GM21367 (cell line): ENCODE data around the gene ICAM4.

ENCODE experiments used
- ATAC-seq: cut with Tn5 transposase; IDR thresholded peaks from one replicate; pipeline ENCODE4 v1.9.1; 2021; ENCODE audit not compliant: unreplicated experiment

The ICAM4 gene

DNA sequence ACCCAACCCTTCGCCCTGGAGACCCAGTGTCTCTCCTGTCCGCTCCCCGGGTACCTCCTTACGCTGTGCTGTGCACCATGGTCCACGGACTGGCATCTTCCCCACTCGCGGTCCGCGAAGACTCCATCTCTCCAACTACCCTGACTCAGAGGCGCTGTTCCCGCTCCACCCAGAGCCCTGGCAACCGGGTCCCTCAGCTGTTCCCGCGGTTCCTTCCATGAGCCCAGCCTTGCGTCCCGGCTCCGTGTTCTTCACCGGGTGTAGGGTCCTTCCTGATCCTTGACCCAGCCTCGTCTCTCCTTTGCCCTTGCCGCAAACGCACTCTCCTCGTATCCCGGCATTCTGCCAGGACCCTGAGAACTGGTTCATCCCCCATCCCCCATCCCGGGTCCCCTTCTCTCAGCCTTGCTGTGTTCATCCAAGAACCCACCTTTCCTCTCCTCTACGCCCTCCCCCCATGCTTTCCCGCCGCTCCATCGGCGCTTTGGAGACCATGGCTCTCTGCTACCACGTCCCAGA lies 3.7 kb downstream of the ICAM4 start:
- no peak for ATAC-seq

DNA sequence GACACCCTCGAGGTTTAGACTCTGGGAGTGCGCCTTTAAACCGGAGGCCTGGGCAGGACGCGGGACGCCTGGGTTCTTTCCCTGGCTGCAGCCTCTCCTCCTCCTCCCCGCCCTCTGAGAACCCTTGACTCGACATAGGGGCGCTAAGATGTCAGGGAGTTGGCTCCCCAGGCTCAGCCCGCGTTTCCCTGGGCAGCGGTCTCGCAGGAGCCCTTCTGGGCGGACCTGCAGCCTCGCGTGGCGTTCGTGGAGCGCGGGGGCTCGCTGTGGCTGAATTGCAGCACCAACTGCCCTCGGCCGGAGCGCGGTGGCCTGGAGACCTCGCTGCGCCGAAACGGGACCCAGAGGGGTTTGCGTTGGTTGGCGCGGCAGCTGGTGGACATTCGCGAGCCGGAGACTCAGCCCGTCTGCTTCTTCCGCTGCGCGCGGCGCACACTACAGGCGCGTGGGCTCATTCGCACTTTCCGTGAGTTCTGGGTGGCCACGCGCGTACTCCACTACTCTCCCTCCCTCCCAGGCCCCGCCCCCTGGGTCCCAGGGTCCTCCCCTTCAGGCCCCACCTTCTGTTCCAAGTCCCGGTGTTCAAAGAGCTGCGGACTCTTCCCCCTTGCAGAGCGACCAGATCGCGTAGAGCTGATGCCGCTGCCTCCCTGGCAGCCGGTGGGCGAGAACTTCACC lies 4.3 kb downstream of the ICAM4 start:
- no peak for ATAC-seq

DNA sequence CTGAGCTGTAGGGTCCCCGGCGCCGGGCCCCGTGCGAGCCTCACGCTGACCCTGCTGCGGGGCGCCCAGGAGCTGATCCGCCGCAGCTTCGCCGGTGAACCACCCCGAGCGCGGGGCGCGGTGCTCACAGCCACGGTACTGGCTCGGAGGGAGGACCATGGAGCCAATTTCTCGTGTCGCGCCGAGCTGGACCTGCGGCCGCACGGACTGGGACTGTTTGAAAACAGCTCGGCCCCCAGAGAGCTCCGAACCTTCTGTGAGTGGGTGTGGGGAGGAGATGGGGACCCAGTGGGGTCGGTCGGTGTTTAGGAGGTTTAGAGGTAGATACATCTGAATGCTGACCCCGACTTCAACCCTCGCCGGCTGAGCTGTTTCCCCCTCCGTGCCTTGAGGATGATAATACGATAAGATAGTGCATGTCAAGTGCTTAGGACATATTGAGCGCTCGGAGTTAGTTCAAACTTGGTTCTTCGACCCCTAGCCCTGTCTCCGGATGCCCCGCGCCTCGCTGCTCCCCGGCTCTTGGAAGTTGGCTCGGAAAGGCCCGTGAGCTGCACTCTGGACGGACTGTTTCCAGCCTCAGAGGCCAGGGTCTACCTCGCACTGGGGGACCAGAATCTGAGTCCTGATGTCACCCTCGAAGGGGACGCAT lies 4.9 kb downstream of the ICAM4 start:
- ATAC-seq: no peak

DNA sequence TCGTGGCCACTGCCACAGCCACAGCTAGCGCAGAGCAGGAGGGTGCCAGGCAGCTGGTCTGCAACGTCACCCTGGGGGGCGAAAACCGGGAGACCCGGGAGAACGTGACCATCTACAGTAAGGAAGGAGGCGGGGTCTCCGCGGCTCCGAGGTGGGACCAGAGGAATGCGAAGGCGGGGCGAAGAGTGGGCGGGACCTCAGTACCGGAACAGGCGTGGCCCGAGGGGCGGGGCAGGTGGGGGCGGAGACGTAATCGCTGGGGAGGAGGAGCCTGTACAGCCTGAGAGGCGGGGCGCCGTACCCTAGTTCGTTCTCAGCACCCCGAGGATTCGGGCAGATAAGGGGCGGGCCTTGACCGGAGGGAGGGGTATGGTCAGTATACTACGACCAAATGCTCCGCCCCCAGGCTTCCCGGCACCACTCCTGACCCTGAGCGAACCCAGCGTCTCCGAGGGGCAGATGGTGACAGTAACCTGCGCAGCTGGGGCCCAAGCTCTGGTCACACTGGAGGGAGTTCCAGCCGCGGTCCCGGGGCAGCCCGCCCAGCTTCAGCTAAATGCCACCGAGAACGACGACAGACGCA lies 5.5 kb downstream of the ICAM4 start:
- ATAC-seq: no peak

DNA sequence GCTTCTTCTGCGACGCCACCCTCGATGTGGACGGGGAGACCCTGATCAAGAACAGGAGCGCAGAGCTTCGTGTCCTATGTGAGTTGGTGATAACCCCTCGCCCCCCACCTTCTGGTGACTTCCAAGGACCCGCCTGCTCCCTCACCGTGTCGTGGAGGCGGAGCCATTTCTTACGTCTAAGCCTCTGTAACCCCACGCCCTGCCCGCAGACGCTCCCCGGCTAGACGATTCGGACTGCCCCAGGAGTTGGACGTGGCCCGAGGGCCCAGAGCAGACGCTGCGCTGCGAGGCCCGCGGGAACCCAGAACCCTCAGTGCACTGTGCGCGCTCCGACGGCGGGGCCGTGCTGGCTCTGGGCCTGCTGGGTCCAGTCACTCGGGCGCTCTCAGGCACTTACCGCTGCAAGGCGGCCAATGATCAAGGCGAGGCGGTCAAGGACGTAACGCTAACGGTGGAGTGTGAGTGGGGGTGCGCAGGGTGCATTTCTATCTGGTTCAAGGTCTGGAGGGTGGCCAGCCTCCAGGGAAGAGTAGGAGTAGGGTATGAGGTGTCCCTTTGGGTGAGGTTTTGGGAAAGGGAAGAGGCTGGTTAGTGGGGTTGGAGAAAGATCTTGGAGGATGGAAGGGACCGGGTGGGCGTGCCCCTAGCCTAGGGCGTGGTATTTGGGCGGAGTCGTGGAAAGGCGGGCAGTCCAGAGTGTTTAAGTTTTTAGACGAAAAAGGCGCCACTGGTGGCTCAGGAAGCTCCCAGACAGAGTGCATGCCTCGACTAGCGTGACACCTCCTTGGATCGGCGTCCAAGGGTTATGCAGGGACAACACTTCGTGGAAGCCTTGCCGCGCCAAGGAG lies 6.3 kb downstream of the ICAM4 start:
- ATAC-seq: no peak

DNA sequence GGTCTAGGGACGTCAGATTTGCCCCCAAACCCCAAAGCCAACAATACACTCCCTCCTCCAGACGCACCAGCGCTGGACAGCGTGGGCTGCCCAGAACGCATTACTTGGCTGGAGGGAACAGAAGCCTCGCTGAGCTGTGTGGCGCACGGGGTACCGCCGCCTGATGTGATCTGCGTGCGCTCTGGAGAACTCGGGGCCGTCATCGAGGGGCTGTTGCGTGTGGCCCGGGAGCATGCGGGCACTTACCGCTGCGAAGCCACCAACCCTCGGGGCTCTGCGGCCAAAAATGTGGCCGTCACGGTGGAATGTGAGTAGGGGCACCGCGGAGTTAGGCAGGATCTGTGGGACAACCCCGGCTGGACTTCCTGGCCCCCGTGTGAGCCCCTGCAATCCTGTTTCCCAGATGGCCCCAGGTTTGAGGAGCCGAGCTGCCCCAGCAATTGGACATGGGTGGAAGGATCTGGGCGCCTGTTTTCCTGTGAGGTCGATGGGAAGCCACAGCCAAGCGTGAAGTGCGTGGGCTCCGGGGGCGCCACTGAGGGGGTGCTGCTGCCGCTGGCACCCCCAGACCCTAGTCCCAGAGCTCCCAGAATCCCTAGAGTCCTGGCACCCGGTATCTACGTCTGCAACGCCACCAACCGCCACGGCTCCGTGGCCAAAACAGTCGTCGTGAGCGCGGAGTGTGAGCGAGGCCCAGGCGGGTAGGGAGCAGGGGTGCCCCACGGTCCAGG lies 7.0 kb downstream of the ICAM4 start:
- no peak for ATAC-seq

DNA sequence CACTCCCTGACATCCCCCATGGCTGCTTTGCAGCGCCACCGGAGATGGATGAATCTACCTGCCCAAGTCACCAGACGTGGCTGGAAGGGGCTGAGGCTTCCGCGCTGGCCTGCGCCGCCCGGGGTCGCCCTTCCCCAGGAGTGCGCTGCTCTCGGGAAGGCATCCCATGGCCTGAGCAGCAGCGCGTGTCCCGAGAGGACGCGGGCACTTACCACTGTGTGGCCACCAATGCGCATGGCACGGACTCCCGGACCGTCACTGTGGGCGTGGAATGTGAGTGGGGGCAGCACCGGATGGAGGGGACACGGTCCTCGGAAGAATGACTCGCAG lies 7.6 kb downstream of the ICAM4 start:
- no peak for ATAC-seq

DNA sequence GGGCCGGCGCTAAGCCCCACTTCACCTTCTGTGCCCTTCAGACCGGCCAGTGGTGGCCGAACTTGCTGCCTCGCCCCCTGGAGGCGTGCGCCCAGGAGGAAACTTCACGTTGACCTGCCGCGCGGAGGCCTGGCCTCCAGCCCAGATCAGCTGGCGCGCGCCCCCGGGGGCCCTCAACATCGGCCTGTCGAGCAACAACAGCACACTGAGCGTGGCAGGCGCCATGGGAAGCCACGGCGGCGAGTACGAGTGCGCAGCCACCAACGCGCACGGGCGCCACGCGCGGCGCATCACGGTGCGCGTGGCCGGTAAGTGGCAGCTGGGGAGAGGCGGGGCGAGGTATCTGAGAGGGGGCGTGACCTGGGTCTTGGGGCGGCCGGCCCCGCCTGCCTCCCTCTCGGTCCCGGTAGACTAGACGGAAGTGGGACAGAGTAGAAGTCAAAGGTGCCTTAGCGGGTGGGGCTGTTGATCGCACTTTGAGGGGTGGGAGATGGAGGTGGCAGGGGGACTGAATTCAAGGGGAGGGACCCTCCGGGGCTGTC lies 8.6 kb downstream of the ICAM4 start:
- ATAC-seq: no peak

DNA sequence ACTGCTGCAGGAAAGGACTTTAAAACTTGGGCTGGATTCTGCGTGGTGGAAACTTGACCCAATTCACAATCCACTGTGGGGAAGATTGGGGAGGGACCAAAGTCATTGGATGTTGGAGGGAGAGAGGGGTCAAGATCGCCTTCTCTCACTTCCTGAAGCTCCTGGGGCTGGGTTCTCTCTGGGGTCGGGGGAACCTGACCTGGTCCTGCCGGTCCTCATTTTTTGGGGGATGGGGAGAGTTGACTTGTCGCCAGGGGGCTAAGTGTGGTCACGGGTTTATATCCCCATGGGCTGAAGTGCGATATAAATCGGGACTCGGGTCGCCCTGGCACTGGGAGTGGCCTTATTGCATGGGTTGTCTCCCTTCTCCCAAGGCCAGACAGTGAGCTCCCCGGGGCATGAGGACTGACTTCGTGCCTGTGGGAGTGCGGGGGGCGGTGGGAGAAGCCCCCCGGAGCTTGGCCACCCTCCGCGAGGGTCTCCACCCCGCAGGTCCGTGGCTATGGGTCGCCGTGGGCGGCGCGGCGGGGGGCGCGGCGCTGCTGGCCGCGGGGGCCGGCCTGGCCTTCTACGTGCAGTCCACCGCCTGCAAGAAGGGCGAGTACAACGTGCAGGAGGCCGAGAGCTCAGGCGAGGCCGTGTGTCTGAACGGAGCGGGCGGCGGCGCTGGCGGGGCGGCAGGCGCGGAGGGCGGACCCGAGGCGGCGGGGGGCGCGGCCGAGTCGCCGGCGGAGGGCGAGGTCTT lies 9.3 kb downstream of the ICAM4 start:
- no peak for ATAC-seq

DNA sequence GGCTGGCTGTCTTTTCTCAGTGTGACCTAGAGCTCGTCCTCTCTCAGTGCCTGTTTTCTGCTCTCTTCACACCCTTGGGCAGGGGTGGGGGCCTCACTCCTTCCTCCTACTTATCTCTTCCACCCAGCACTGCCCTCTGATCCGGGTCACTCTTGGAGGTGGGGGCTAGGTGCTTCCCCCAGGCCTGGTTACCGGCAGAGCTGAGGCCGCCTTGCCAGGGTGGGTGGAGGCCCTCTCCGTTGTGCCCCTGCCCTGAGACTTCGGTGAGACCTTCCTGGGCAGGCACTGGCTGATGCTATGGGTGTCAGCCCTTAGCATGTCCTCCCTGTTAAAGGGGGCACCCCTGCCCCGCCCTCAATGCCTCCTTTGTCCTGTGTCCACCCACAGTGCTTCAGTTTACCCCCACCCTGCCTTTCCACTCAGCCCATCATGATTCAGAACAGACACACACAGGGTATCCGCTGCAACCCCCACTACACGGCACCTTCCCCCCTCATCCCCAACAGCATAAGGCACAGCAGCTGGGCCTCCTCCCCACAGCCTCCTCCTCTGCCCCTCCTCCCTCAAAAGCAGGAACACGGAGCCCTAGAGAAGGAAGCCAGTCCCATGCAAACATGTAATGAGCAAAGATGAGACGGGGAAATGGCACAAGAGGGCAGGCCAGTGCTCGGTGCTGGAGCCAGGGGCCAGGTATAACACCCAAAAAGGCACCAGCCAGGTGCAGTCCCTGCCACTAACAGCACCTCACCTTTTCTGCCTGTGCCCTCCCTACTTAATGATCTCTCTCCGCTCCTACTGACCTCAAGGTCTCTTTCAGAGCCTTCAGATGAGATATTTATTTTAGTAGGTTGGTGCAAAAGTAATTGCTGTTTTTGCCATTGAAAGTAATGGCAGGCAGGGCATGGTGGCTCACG lies 13.0 kb downstream of the ICAM4 start:
- no peak for ATAC-seq

DNA sequence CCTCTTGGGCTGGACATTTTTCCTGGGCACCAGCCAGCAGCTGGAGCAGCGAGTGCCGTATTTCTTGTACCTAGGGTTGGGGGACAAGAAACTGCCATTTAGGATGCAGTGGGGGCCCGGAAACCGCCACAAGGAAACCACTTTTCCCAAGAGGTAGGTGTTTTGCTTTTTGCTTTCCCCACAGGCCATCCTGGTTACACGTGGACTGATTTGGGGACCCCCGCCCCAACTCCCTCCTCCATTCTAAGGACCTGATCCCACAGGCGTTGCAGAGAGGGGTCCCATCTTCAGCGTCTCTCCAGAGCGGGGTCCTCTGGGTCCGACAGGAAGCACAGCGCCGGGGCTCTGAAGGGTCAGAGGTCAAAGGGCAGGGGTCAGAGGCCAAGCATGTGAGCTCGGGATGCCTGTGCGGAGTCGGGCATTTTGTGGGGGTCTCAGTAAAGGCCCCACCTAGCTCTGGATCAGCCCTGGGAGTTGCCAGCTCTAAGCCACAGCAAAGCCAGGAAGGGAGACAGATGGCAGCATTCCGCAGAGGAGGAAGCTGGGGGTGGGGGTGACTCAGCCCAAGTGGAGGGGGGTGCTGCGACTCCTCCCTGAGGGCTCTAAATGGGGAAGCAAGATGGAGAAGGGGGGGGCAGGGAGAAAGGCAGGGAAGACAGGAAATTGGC lies 18.5 kb downstream of the ICAM4 start:
- no peak for ATAC-seq

DNA sequence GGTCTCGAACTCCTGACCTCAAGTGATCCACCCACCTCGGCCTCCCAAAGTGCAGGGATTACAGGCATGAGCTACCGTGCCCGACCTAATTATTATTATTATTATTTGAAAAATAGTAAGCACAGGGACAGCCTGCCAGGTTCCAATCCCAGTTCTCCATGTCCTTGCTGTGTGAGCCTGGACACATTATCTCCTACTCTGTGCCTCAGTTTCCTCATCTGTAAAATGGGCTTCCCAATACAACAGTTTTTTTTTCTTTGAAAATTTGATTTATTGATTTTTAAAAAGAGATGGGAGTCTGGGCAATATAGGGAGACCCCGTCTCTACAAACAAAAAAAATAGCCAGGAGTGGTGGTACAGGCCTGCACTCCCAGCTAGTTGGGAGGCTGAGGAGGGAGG lies 19.6 kb downstream of the ICAM4 start:
- no peak for ATAC-seq

DNA sequence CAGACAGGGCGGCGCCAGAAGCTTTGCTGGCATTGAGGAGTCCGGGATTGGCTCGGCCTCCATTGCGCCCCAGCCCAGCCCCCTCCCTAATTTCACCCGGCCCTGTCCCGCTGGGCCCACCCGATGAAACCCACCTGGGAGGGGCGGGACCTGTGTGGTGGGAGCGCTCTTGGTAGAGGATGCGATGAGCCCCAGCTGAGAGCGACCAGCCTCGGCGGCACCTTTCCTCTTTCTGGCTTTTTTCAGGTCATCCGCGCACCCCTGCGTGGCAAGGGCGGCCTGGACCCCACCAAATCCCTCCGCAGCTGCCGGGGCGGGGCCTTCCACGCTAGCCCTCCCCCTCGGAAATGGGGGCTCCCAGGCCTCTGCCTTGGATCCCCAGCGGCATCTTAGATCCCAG lies 22.7 kb downstream of the ICAM4 start, which contains the start of gene ZGLP1:
ZGLP1 (minus strand) TSS at position 393 of the 400 bp plus-strand sequence.
- ATAC-seq: no peak

DNA sequence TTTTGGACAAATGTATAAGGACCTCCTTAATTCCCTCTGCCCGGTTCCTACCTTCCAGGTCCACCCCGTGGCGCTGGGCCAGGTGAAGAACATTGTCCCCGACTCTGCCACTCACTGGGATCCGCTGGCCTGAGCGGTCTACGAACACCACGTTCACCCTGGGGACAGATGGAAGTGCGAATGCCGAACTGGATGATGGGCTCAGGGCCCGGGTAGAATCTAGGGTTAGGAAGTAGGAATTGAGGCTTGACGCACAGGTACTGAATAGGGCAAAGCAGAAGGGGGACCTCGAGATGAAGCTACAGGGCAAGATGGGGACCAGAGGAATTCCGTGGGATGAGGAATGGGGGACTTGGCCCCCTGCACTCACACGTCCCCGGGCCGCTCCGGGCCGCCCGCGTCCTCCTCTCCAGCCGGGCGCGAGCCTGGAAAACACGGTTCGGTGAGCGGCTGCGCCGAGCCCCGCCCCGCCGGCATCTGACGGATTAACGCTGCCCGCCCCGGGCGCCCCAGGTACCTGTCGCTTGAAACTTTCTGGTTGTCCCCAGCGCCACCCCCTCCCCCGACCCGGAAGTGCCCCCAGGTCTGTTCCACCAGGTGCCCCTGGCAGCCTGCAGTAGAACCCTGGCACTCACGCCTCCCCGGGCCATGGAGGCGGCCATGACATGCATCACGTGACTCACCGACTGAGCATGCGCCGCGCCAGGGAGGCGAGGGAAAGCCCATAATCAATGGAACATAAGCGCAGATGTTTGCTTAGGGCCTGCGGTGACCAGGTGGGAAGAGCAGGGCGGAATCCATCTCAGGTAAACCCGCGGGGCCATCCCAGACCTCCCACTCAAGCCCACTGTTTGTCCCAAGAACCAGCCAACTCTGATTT lies 28.8 kb downstream of the ICAM4 start, which contains the start of gene FDX2:
FDX2 (minus strand) TSS at position 681 of the 880 bp plus-strand sequence; CDS start at position 662, 19 bp downstream.
- ATAC-seq: no peak

DNA sequence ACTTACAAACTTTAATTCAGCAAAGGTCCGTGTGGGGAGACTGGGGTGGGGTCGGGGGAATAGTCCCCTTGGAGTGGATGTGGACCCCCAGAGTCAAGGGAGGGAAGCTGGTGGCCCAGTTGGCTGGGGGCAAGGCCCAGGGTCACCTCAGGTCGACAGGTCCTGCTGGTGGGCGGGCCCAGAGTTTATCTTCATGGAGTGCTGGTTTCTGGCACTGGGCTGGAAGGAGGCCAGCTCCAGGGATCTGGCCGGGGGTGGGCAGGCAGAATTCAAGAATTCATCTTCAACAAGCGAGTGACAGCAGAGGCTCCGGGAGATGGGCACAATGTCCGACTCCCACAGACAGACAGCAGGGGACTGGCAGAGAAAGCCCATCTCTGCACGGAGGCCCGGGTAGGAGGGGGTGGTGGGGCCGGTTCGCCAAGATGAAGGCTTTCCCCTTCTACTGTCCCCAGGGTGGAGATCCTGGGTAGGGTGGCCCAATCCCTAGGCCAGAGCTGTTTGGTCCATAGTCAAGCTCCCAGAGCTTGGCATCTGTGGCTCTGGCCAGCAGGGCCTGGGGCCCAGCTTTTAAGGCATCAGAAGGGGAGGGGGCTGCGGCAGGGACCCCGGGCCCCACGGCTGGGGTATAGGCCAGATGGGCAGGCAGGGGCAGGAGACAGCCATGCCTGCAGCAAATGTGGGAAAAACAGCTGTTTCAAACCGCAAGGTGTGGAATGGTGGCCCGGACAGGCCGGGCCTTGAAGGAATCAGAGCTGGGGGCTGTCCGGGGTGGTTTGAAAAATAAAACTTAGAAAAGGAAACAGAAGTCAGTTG lies 29.7 kb downstream of the ICAM4 start:
- no peak for ATAC-seq
